NCI-H226 (cell line): ENCODE data around the gene PBXIP1.
"Not testable (repeated sequence)": the region's sequence is repeated elsewhere in the genome, so short reads cannot be mapped to it uniquely, and the experiment has no call there.

ENCODE experiments used
- DNase-seq: peaks from one replicate; pipeline ENCODE4 v3.0.0-alpha.2; 2015

The PBXIP1 gene

DNA sequence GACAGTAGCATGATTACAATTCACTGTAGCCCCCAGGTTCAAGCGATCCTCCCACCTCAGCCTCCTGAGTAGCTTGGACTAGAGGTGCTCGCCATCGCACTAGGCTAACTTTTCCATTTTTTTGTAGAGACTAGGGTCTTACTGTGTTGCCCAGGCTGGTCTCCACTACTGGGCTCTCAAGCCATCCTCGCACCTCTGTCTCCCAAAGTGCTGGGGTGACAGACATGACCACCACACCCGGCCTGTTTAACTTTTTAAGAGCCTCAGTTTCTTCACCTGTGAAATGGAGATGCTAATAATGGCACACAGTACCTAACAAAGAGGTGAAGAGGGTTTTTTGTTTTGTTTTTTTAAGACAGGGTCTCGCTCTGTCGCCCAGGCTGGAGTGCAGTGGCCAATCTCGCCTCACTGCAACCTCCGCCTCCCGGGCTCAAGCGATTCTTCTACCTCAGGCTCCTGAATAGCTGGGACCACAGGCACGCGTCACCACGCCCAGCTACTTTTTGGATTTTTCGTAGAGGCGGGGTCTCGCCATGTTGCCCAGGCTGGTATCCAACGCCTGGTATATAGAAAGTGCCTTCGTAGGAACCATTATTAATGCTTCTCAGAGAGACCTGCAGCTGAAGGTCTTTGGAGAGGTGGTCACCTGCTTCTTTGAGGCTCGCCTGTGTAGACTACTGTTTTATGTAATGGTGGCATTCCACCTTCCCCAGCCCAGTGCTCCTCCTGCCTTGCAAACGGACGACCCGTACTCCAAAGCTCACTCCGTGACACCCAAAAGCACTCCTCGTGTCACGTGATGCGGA lies 19.9 kb downstream of the PBXIP1 start:
- DNase-seq: no peak

DNA sequence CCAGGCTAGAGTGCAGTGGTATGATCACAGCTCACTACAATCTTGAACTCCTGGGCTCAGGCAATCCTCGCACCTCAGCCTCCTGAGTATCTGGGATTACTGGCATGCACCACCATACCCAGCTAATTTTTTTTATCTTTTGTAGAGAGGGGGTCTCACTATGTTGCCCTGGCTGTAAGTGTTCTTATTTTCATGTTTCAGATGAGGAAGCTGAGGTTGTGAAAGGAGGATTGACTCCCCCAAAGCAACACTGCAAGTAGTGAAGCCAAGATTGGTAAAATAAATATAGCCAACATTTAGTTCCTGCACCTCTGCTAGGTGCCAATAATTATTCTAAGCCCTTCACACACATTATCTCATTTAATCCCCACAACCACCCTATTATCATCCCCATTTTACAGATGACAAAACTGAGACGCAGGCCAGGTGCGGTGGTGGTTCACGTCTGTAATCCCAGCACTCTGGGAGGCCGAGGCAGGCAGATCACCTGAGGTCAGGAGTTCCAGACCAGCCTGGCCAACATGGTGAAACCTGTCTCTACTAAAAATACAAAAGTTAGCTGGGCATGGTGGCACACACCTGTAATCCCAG lies 21.4 kb downstream of the PBXIP1 start:
- no peak for DNase-seq

DNA sequence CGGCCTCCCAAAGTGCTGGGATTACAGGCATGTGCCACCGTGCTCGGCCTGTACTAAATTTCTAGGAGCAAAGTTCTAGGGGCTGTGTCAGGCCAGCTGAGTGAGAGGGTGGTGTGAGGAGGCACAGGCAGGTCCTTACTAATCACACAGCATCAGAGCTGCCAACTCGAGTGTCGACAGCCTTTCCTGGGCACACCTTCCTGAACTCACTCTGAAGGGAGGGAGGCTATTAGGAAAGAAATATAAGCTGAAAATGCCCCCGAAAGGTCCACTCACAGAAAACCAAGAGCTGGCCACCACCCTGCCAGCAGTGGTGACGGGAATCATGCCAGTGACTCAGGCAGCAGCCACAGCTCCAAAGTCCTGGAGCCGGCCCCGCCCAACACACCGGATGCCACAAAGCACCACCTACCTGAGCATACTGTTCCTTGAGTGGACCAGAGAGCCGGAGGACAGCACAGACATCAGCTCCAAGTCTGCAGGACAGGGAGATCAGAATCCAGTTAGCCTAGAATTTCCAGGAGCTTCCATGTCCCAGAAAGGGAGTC lies 23.9 kb downstream of the PBXIP1 start:
- DNase-seq: no peak

DNA sequence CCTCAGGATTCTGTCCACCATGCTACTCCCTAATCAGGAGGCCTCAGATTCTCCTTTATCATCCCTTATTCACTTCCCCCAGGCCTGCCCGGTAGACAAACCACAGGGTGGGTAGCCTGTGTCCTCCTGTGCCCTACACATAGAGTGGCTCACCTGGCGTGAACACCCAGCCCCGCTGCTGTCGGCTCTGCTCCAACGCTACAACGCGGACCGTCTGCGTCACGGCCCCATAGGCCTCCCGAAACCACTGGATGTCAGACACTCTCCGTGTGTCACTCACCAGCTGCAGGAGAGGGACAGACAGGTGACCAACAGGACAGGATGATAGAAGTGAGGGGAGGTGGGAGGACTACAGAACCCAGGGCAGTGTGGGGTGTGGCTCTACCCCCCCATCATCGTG lies 29.7 kb downstream of the PBXIP1 start:
- no peak for DNase-seq

DNA sequence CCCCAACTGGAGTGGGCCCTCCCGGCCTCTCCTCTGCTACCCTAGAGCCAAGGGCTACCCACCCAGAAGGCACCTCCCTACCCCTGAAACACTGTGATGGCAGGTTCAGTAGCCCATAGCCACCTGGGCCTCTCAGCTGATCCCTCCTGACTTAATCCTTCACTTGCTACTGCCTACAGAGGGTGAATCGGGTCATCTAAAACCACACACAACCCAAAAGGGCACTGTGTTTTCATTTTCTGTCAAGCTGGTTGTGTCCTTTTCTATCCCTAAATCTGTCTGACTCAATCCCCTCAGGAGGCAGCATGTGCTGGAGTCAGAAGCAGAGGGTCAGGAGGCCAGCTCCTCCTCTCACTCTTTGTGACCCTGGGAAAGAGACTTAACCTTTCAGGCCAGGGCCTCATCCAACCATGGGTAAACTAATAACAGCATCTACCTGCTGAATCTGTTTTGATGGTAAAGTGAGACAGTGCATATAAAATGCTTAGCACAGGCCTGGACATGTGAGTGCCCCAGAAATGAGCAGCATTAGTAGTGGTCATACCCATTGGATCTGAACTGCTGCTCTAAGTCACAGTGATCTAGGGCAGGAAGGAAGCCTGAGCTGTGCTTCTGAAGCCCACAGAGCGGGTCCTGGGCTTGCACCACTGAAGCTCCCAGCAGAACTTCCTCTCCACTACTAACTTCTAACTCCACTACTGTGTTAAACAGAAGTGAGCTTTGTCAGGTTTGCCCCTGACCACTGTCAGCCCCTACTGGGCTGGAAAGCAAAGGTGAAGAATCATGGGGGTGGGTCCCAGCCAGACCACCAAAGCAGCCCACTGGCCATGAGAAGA lies 30.3 kb downstream of the PBXIP1 start:
- DNase-seq: no peak

DNA sequence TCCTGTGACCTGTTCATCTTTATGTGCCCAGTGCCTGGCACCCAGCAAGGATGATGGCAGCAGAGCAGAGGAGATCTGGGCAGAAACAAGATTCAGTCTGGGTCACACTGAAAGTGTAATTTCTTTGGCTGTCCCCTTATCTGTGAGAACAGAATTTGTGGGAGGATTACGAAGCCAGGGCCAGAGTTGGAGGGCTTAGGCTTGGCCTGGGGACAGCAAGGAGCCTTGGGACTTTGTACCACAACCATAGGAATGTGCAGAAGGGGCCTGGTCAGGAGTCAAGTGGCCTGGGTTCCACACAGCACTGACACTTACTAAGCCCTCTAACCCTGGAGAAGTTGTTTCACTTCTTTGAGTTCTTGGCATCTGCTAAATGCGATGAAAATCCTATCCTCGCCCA lies 32.2 kb downstream of the PBXIP1 start:
- DNase-seq: no peak

DNA sequence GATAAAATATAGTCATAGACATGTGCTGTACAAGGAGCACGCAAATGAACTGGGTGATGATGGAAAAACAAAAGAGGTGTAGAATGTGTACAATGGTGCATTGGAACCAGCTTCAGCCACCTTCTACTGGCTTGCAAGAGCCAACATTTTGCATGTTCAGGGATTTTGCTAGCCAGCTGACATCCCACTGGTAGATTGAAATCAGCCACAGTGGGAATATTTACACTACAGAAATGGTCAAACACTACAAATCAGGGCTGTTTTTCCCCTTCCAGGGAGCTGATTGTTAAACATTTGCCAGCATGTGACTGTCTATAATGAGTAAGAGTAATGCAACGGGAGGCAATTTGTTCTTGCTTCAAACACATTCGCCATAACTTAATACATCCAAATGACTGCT lies 42.6 kb downstream of the PBXIP1 start:
- no peak for DNase-seq

DNA sequence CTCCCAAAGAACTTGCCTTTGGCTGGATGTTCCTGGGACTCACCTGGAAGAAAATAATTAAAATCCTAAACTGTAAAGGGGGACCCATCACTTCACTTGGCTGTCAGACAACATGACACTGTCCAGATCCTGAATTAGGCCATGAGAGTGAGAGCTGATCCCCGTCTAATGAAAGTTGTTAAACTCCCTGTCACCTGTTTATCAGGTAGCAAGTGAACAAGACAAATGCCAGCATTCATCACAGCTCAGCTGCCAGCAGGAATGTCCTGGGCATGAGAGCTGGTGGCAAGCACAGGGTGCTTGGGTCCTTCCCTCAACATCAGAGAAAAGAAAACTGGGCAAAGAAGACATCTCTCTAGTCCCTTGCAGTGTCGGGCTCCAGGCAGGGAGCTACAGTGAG lies 43.1 kb downstream of the PBXIP1 start:
- DNase-seq: no peak

DNA sequence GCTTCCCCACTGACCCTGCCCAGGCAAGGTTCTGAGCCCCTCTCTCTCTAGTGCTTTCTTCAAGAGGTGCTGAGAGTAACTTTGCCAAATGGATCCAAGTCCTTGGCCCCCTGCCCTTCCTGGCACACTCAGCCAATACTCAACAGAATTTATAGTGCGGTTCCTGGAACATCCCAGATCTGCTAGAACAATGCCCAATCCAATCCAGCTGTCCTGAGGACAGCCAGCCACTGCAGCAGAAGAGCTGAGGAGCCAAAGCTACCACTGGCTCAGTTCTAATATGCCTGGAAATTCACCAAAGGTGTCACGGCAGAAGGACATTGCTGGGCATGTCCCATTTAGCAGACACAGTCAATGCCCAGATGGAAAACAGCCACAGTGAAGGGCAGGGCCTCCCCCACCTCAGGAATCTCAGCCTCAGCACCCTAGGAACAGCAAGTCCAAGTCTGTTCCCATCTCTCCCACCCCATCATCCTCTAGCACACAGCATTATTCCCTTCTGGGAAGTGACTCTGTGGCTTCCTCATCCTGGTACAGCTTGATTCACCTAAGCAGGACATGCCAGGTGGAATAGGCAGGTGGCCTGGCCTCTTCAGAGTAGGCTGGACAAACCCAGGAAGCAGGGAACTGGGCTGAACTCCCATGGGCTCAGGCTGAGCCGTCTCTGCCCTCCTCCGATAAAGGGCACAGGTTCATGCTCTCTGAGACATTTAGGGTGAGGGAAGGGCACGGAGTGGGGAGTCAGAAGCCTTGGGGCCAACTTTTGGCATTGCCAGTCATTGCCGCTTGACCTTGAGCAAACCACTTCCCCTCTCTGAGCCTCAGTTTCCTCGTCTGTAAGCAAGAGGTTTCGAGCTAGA lies 44.0 kb downstream of the PBXIP1 start:
- DNase-seq: no peak

DNA sequence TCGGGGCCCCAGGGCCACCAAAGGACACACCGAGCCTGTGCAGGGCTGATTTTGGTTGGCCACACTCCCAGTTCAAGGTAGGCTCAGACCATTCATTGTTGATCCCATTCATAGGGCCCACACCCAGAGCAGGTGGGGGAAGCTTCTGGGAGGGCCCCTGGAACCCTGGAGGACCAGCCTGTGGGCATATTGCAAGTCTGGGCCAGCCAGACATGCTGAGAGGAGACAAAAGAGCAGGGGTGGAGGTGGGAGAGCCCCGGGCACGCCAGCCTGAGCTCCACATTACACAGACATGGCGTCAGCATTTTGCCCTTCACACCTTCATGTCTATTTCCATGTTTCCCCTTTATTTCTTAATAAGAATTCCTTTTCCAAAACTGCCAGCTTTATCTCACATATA lies 45.0 kb downstream of the PBXIP1 start:
- no peak for DNase-seq

DNA sequence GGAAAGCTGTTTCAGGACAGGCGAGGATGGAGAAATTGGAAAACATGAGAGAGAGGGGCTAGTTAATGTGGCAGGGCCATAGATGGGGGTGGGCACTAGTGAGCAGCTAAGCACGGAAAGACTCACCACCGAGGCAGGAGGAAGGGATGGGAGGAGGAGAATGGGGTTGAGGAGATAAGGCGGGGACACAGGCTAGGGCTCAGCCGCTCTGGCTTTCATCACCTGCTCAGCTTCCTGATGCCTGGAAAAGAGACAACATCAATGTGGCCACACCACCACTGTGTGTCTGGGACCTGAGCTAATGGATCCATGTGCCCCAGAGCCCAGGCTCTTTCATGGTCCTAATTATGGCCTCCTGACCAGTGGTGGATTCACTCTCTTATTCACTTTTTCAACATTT lies 47.0 kb downstream of the PBXIP1 start:
- DNase-seq: no peak

DNA sequence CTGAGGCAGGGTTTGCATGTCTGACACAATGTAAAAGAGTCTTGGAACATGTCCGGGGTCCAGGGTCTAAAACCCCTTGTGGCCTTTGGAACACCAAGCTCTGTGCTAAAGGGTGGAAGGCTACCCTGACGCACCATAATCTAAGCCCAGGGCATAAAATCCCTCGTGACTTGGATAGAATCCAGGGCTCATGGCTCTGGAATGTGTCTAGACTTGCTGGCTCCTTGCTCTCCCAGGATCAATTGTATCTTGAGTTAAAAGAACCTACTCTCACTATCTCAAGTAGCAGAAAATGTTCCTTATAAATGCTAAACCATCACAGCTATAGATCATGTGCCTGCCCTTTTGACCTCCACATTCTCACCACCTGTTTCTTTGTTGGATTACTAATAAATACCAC lies 47.8 kb downstream of the PBXIP1 start:
- DNase-seq: not testable (repeated sequence)

DNA sequence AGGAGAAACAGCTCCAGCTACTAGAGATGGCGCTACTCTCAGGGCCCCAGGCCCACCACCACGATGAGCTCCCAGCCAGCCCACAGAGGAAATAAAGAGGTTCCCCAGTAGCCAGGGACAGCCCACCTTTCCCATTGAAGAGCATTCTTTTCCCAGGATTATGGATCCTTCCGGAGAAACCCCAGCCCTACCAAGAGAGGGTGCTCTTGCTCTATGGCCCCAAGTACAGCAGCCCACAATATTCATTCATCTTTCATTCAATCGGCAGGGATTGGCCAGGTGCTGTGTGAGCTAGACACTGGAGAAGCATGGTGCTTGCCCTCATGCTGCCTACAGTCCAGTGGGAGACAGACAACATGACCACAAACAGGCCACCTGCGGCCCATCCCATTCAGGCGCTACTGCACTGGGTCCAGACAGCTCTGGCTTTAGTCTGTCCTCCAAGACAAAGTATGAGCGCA lies 49.2 kb downstream of the PBXIP1 start:
- DNase-seq: no peak

DNA sequence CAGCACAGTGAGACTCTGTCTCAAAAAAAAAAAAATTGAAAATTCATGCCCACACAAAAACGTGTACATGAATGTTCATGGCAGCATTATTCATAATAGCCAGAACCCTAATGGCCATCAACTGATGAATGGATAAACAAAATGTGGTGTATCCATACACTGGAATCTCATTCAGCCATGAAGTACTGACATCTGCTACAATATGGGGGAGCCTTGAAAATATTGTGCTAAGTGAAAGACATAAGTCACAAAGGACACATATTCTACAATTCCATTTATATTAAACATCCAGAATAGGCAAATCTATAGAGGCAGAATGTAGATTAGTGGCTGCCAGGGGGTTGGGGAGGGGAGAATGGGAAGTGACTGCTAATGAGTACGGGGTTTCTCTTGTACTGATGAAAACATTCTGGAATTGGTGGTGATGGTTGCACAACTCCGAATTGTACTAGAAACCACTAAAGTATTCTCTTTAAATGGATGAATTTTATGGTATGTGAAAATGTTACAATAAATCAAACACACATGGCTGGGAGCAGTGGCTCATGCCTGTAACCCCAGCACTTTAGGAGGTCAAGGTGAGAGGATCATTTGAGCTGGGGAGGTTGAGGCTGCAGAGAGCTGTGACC lies 52.8 kb downstream of the PBXIP1 start:
- DNase-seq: no peak

DNA sequence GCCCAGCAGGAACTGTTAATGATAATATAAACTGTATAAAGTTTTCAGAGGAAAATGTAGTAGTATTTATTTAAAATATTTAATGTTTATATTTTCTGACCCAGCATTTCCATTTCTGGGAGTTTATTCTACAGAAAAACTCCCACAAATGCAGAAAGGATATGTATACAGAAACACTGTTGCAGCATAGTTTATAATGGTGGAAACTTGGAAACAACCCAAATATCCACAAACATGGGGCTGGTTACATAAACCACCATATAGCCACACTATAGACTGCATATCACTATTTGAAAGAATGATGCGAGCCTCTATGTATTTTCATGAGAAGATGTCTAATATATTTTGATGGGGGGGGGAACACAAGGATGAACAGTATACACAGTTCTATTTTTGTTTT lies 54.3 kb downstream of the PBXIP1 start:
- DNase-seq: no peak

DNA sequence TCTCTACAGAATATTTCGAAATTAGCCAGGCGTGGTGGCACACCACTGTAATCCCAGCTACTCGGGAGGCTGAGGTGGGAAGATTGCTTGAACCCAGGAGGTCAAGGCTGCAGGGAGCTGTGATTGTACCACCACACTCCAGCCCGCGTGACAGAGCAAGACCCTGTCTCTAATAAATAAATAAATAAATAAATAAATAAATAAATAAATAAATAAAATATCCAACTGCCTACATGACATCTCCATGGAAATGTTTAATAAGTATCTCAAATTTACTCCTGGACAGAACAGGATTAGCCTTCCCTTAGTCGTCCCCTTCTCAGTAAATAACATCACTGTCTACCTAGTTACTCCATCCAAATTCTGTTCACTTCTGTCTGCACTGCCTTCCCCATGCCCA lies 56.9 kb downstream of the PBXIP1 start:
- DNase-seq: no peak

DNA sequence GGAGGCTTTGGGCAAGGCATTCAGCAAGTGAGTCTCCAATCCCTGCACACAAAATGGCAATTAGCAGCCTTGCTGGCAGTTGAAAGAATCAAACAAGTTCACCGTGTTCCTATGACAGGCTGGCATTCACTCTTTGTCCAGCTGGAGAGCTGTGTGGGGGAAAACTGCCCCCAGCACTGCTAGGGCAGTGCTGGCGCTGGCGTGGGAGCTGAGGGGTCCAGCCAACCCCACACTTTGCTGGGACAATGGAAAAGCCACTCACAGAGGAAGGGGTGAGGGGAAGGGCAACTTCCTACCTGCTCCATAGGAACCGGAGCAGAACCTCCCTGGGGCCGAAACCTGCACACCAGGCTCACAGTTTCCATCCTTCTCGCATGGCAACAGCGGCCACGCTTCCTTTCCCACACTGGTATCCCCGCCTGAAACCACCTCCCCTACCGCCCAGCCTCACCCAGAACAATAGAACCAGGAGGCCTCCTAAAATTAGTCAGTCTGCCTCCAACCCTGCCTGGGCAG lies 59.1 kb downstream of the PBXIP1 start:
- no peak for DNase-seq

DNA sequence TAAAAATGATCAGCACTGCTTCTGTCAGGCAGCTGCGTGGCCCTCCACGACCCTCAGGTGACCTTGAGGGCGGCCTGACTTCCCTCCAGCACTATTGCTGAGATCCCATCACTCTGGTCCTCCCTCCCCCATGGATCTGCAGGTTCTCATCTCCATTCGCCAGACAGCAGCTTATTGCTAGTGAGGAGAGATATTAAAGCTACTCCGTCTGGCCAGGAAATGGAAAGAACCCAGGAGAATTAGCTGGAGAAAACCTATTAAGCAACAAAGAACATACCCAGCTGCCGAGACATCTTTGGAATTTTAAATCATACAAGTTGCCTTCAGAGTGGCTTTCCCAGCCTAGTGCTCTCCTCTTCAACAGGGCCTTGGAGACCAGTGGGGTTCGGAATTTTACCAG lies 60.1 kb downstream of the PBXIP1 start:
- DNase-seq: no peak
